Activated CD8-positive, alpha-beta memory T cell treated with anti-CD3 and anti-CD28 coated beads, Interleukin-2, amount 50 U/mL, for 4 hours (primary cell): Measurements from ENCODE around the gene RAP1GAP.
A peak's percentile ranks its signal among the peaks of the same experiment; 100 is the strongest.

Experiments
- DNase-seq: peaks from one replicate; pipeline ENCODE4 v3.0.0-alpha.2; 2020

RAP1GAP gene

GRCh38 chr1:21661886-21662285 lies 7.3 kb downstream of the RAP1GAP start:
- peak; percentile 4 for DNase-seq

- peak; percentile 0 for DNase-seq
Measured at GRCh38 chr1:21659924-21660326, 9.2 kb downstream of the RAP1GAP start.

DNA sequence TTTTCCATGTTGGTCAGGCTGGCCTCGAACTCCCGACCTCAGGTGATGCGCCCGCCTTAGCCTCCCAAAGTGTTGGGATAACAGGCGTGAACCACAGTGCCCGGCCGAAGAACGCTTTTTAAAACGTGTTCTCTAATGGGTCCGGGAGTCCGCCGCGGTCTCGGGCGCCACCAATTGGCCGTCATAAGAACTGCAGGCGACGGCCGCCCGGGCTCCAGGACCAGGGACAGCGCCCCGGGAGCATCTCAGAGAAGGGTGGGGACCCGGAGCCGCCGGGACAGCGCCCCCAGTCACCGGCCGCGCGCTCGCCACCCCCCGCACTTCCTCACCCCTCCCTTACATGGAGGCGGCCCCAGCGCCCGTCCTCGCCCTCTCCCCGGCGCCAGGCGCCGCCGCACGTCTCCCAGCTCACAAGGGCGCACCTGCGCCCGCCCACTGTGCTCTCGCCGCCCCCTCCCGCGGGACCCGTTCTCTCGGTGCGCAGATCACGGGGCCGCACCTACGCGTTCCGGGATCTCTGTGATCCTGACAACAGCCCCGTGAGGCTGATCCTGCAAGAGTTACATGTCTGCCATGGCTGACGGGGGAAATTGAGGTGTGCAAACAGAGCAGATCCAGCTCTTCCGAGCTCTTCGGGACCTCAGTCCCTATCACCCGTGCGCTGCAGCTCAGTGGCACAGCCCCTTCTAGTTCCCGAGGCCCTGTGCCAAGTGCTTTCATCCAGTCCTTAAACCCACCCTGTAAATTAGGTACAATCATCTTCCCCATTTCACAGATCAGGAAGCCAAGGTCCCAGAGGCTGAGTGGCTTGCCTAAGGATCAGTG lies 9.8 kb downstream of the RAP1GAP start:
- peak; percentile 70 for DNase-seq

GRCh38 chr1:21657456-21658190 lies 11.5 kb downstream of the RAP1GAP start:
- DNase-seq, result no peak

DNA sequence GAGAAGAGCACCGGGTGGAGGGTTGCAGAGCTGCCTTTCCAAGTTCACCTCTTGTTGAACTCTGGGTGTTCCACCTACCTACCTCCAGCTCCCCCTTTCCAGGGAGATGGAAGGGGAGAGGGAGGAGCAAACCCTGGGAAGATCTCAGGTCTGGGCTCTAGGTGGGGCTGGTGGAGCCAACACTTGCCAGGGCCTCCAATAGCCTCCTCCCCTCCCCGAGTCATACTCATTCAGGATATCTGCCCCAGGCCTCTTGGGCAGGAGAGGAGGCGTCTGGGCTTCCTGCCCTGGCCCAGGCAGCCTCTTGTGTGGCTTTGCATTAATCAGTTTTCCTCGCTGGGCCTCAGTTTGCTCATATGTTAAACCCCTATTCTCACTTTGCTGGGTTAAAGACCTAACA lies 13.4 kb downstream of the RAP1GAP start:
- DNase-seq, result no peak

DNA sequence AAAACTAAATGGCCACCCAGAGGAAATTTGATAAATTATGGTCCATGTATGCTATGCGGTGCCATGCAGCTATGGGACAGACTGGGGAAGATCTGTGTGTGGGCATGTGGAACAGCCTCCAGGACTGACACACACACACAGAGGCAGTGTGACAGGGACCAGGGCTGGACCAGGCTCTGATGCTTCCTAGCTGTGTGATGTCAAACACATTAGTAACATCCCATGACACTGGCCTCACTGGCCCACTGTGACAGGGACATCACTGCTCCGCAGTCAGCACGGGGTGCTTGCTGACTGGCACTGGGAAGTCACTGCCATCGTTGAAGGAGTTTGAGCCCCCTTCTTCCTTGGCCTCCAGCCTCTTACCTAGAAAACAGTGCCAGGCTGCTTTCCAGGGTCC lies 13.9 kb downstream of the RAP1GAP start:
- DNase-seq, result no peak

GRCh38 chr1:21654209-21654608 lies 14.9 kb downstream of the RAP1GAP start:
- no peak for DNase-seq

DNA sequence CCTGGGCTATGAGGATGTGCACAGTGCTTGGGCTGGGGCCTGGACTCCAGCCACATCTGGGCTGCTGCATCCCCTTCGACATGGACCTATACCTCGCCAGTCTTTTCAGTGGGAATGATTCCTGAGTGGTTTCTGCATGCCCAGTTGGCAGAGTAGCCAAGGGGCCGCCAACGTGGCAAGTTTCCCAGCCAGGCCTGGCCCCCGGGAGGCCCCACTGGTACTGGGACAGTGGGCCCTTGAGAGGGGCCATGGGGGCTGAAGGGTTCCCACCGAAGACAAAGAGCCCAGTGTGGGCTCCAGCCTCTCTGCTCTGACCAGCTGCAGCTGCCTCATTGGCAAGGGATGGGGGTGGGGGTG lies 15.4 kb downstream of the RAP1GAP start:
- no peak for DNase-seq

- no peak for DNase-seq
Measured at GRCh38 chr1:21652937-21653743, 16.0 kb downstream of the RAP1GAP start.

DNA sequence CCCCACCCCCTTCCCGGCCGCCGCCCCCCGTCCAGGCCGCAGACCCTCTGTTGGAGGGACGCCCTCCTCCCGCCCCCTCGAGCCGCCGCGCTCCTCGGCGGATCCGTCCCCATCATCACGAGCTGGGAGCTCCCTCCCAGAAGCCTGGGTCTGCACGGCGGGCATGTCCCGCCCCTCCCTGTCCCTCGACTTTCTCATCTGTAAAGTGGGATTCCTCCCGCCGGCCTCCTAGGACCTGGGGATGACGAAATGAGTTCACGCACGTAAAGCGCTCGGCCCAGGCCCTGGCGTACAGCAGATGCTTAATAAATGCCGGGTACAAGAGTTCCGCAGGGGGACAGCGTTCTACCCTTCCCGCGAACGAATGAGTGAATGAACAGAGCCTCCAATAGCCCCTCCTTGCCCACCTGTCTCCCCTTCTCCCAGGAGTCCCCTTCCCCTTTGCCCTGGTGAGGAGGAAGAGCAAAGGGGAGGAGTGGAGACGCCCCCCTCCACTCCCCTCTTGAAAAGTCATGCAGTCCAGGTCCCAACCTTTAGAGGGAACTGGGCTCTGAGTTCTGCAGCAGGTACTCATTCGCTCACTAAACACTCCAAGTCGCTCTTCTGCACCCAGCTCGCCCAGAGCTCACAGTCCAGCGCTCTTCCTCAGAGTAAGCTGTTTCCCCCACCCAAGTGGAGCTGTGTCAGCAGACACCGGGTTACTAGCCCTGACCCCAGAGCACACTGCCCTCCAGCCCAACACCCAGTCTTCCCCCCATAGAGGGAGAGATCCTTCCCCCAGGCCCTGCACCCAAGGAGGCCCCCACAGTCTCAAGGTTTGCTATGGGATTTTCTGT lies 16.8 kb downstream of the RAP1GAP start:
- no peak for DNase-seq

GRCh38 chr1:21651214-21652042 lies 17.7 kb downstream of the RAP1GAP start:
- DNase-seq, result peak; percentile 25

DNA sequence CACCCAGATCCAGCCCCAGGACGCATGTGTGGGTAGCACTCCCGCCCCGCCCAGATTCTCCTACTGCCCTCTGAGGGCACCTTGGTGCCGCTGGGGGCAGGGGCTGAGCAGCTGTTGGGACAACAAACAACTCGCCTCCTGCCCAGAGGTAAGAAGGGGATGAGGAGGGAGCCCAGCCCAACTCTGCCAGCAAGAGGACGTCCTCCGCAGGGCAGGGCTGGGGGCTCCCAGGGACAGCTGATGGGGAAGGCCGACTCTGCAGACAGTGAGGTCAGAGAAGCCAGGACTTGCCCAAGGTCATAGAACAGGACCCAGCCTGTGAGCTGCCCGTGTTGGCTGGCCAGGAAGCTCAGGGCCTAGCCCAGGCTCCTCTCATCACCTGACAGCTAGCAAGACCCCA lies 18.8 kb downstream of the RAP1GAP start:
- DNase-seq, result no peak

- no peak for DNase-seq
Measured at GRCh38 chr1:21649315-21649714, 19.8 kb downstream of the RAP1GAP start.

GRCh38 chr1:21648791-21649190 lies 20.4 kb downstream of the RAP1GAP start:
- no peak for DNase-seq

DNA sequence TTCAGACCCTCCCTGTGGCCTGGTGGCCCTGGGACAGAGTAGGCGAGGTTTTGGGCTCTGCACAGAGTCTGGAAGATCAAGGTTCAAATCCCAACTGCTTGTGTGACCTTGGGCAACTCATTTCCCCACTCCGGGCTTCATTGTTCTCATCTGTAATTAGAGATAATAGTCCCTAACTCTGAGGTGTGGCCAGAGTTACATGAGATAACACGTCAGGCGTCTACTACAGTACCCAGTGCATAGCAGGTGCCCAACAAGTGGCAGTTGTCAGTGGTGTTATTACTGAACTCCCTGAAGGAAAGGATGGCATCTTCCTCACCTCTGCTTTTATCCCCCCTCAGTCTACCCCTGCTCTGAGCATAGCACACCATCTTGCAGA lies 20.8 kb downstream of the RAP1GAP start:
- DNase-seq, result no peak

DNA sequence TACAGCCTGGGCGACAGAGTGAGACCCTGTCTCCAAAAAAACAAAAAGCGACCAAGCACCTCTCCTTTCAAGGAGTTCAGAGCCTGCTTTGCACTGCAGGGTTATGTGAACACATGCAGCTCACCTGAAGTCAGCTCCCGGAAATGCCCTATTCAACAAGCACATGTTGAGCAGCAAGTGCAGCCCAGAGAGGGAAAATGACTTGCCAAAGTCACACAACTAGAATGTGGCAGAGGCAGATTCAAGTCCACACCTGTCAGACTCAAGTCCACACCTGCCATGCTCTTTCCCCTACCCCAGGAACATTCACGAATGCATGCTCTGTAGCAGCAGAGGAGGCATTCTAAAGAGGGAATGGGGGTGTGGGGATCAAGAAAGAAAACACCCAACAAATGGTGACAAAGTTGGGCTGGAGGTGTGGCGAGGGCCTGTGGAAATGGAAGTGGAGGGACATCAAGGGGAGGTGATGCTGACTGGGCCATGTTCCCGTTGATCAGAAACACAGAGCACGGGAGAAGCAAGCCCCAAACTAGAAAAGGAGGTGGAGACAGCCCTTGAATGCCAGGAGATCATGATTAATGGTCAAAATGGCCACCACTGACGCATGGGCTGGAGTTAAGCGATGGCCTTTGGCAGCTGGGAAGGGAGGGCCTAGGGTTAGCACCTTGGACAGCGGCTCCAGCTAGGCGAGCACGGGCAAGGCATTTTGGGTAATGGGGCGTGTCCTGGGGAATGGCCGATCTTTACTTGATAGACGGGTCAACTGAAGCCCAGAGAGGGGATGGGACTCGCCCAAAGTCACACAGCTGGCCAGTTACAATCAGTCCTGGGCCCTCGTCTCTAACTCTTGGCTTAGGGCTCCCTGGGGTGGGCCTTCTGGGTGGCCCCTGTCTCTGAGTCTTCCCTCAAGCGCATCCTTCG lies 21.5 kb downstream of the RAP1GAP start:
- DNase-seq, result no peak

- no peak for DNase-seq
Measured at GRCh38 chr1:21645550-21645949, 23.6 kb downstream of the RAP1GAP start.

DNA sequence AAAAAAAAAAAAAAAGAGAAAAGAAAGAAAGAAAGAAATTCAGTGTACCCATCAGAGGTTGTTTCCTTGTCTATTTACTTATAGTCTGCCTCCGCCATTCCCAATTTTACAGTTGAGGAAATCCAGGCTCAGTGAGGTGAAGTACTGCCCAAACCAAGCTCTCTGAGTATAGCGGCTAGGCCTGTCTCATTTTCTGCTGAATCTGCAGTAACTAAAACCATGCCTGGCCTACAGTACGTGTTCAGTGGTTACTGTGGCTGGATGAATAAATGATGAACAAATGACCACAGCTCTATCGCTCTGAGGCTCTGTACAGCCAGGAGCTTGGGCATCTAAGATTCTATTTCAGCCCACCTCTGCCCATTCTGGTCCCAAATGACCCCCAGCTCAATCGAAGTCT lies 24.3 kb downstream of the RAP1GAP start:
- DNase-seq, result no peak

DNA sequence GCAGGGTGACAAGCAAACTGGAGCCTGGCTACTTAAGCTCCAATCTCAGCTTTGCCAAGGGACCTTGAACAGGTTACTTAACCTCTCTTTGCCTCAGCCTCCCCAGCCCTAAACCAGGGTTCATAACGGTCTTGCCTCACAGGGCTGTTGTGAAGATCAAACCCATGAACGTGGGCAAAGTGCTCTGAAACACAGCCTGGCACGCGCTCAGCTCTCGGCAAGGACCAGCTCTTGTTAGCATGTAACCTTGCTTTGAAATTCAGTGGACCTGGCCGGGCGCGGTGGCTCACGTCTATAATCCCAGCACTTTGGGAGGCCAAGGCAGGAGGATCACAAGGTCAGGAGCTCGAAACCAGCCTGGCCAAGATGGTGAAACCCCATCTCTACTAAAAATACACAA lies 24.8 kb downstream of the RAP1GAP start:
- DNase-seq, result no peak

GRCh38 chr1:21643624-21644023 lies 25.5 kb downstream of the RAP1GAP start:
- no peak for DNase-seq
